Large intestine (tissue), 3 donors: ENCODE measurements around the gene RCHY1. TPM values are rescaled to one million over a fixed set of nuclear protein-coding genes. Genes with fewer than 3 reads are reported as not detected.

Source experiments
- DNase-seq, 2 donors: peaks; one replicate each; pipeline versions ENCODE4 v3.0.0 to v3.0.0-alpha.2; 2013
- H3K27ac ChIP-seq: one replicate; pipeline ENCODE4 v1.5.1; 2013; ENCODE audit warnings: low read length
- H3K27me3 ChIP-seq: 2 replicates; pipeline ENCODE4 v1.6.1; 2013; ENCODE audit warnings: low read length; ENCODE audit not compliant: control insufficient read depth, insufficient read depth
- H3K36me3 ChIP-seq: 2 replicates; pipeline ENCODE4 v1.6.1; 2013; ENCODE audit warnings: low read length; ENCODE audit not compliant: control insufficient read depth, insufficient read depth
- H3K4me1 ChIP-seq: one replicate; pipeline ENCODE4 v1.6.1; 2013; ENCODE audit warnings: low read length; ENCODE audit not compliant: control insufficient read depth, insufficient read depth
- H3K4me3 ChIP-seq: one replicate; pipeline ENCODE4 v1.5.1; 2013; ENCODE audit warnings: low read length
- H3K9me3 ChIP-seq: one replicate; pipeline ENCODE4 v1.6.1; 2013; ENCODE audit warnings: mild to moderate bottlenecking, low read depth, low read length, moderate library complexity; ENCODE audit not compliant: control insufficient read depth
- WGBS: methylation state at CpG from one replicate; pipeline ENCODE4 v1.1.5; 2013; ENCODE audit warnings: low lambda C conversion rate; ENCODE audit not compliant: insufficient coverage; 5-methylcytosine and 5-hydroxymethylcytosine counted together
- polyA plus RNA-seq: library from polyadenylated mRNA; unstranded; fragments of 120-200 nt; gene quantifications from one replicate; pipeline ENCODE4 v1.2.1, GENCODE V29; 2013

RCHY1 gene
- polyA plus RNA-seq, 1 donor, result 35.9 TPM

DNA sequence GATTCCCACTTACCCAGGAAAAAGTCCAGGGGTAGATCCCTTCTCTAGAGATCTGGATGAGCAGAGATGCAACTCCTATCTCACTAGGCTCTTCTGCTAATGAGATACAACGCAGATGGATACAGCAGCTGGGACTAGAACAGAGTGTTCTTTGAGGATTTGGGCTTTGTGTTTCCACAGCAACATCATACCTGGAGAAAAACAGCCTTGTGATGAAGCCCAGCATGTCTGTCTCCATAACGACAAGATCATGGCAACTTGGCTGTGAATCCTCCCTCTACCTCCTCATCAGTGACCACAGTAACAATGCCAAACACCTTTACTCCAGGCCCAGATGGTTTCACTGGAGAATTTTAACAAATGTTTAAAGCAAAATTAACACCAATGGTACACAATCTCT, 80.1 kb downstream of the RCHY1 start:
- DNase-seq, result no peak
- no peaks in the 10 kb centered on the region for H3K36me3 ChIP-seq
- no peaks in the 10 kb centered on the region for H3K9me3 ChIP-seq
- H3K4me1 ChIP-seq, result no peaks in the 10 kb centered on the region
- no CpG with 5 or more reads among the region's 2 CpGs for WGBS
- no peaks in the 10 kb centered on the region for H3K27me3 ChIP-seq
- H3K4me3 ChIP-seq, result no peak overlapping the region
- H3K27ac ChIP-seq, result no peak overlapping the region

GRCh38 chr4:75432683-75433082, 81.5 kb downstream of the RCHY1 start:
- Histone ChIP-seq H3K27ac (no peak overlapping the region), H3K36me3 (no peaks in the 10 kb centered on the region), H3K4me1 (no peaks in the 10 kb centered on the region), H3K27me3 (no peaks in the 10 kb centered on the region), H3K4me3 (no peak overlapping the region), H3K9me3 (no peaks in the 10 kb centered on the region)
- DNase-seq, result no peak

DNA sequence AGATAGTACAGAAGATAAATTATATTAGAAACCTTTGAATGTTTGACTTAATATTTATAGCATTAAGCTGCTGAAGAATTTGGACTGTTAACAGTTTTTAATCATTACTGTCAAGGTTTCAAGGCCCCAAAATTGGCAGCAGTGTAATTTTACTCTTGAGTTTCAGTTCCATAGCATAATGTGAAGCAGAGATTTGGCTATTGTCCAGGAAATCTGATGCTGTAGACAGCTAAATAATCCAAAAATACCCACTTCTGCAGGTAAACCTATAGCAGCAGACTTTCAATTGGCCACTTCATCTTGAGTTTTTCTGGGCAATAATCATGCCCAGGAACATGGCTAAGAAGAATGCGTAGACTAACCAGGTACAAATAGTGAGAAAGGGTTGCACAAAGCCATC, 85.0 kb downstream of the RCHY1 start:
- Histone ChIP-seq H3K4me1 (no peaks in the 10 kb centered on the region), H3K36me3 (no peaks in the 10 kb centered on the region), H3K4me3 (no peak overlapping the region), H3K9me3 (no peaks in the 10 kb centered on the region), H3K27ac (no peak overlapping the region), H3K27me3 (no peaks in the 10 kb centered on the region)
- WGBS, result no CpG with 5 or more reads among the region's 1 CpG
- DNase-seq, result no peak

Other genes starting within 250 kb of the RCHY1 start
- 20.3 TPM for gene THAP6, start 70 bp upstream of the RCHY1 start, polyA plus RNA-seq
- not detected for gene ODAPH, start 41.7 kb upstream of the RCHY1 start, polyA plus RNA-seq
- 1.6 TPM for gene CDKL2, start 116.1 kb upstream of the RCHY1 start, polyA plus RNA-seq
- 136 TPM for gene G3BP2, start 159.0 kb upstream of the RCHY1 start, polyA plus RNA-seq
- gene USO1, start 210.2 kb upstream of the RCHY1 start, polyA plus RNA-seq, result 78.1 TPM